K562 (cell line): Measurements from ENCODE around the gene CD19. TPM values are rescaled to one million over a fixed set of nuclear protein-coding genes. Genes with fewer than 3 reads are reported as not detected.

Source experiments
- ATAC-seq: fragments of 200-7000 bp; cut with Tn5 transposase; 3 replicates; pipeline ENCODE4 v1.9.1; 2020; ENCODE audit warnings: moderate library complexity
- BruUV-seq: library from RNA; stranded (reverse); fragments of 400-500 nt; replicated peaks from 2 replicates; lab custom pipeline; 2021; lab: Mats Ljungman, UMichigan
- CTCF ChIA-PET: fragments of 300-600 bp; formaldehyde crosslinking; extraction: SDS; loops from one replicate; lab custom pipeline; 2021; ENCODE audit warnings: low intra/inter-chr PET ratio; lab: Yijun Ruan, JAX
- POLR2A ChIA-PET: fragments of 300-600, 350-650 bp; sonication (Branson Sonifier 250); formaldehyde crosslinking; extraction: SDS; loops from one replicate; lab custom pipeline; 2021; ENCODE audit warnings: antibody characterized with exemption, inconsistent platforms; lab: Yijun Ruan, JAX
- DNase-seq, 4 experiments: peaks; one replicate each; pipeline versions ENCODE4 v3.0.0 to v3.0.0-alpha.2; 2011 to 2018; ENCODE audit warnings: low spot score in 3 of 4, mixed read lengths in 3 of 4; ENCODE audit errors: extremely low read depth in 1 of 4
- FAIRE-seq: peaks from 2 replicates; lab custom pipeline; 2011; peaks lifted over from hg19 to GRCh38; lab: Jason Lieb, UNC
- H2AFZ ChIP-seq: 2 replicates; pipeline ENCODE4 v1.6.0; 2011; ENCODE audit warnings: low read depth, low read length, control low read depth, inconsistent platforms
- H3K27ac ChIP-seq: fragments of 200-600 bp; 3 replicates; pipeline ENCODE4 v1.8.0; 2011; ENCODE audit warnings: low read depth, mild to moderate bottlenecking, control low read depth, inconsistent platforms, low read length, moderate library complexity, mixed read lengths; ENCODE audit errors: extremely low read depth
- H3K27me3 ChIP-seq, 2 experiments: fragments of 300-600 bp in 1 of 2; 2 replicates in 1 of 2; 3 replicates in 1 of 2; pipeline versions ENCODE4 v1.6.0 to v1.8.0; 2011; ENCODE audit warnings: inconsistent platforms in 2 of 2, low read length in 2 of 2, mild to moderate bottlenecking in 1 of 2, mixed read lengths in 1 of 2, moderate library complexity in 1 of 2; ENCODE audit not compliant: control insufficient read depth in 2 of 2, insufficient read depth in 2 of 2
- H3K36me3 ChIP-seq: fragments of 300-600 bp; 3 replicates; pipeline ENCODE4 v1.8.0; 2011; ENCODE audit warnings: mild to moderate bottlenecking, low read length, inconsistent platforms; ENCODE audit not compliant: control insufficient read depth, insufficient read depth
- H3K4me1 ChIP-seq, 2 experiments: fragments of 200-600 bp in 1 of 2; replicated peaks in 1 of 2; 2 replicates in 1 of 2; 3 replicates in 1 of 2; pipeline versions ENCODE4 v1.5.1 to v1.8.0; 2011; ENCODE audit warnings: inconsistent platforms in 2 of 2, low read length in 2 of 2, mild to moderate bottlenecking in 1 of 2, mixed read lengths in 1 of 2, moderate library complexity in 1 of 2; ENCODE audit not compliant: control insufficient read depth in 2 of 2, insufficient read depth in 2 of 2
- H3K4me2 ChIP-seq: 2 replicates; pipeline ENCODE4 v1.6.1; 2011; ENCODE audit warnings: low read length, control low read depth, inconsistent platforms, mixed read lengths; ENCODE audit not compliant: insufficient read depth
- H3K4me3 ChIP-seq: fragments of 200-600 bp; sonication (generic), shearing (Covaris generic); 2 replicates; pipeline ENCODE4 v1.5.1; 2016; ENCODE audit warnings: control low read depth, inconsistent platforms
- H3K79me2 ChIP-seq: fragments of 200-600 bp; 3 replicates; pipeline ENCODE4 v1.8.0; 2011; ENCODE audit warnings: low read length, inconsistent platforms; ENCODE audit not compliant: control insufficient read depth, insufficient read depth
- H3K9ac ChIP-seq, 2 experiments: 2 replicates each; pipeline versions ENCODE4 v1.6.0 to v1.6.1; 2011; ENCODE audit warnings: low read depth in 2 of 2, low read length in 2 of 2, control low read depth in 1 of 2, inconsistent platforms in 1 of 2, mild to moderate bottlenecking in 1 of 2, mixed read lengths in 1 of 2; ENCODE audit not compliant: insufficient read depth in 1 of 2
- H3K9me1 ChIP-seq: one replicate; pipeline ENCODE4 v1.6.0; 2011; ENCODE audit warnings: inconsistent platforms, mild to moderate bottlenecking, low read length, moderate library complexity; ENCODE audit not compliant: control insufficient read depth, insufficient read depth
- H3K9me3 ChIP-seq: replicated peaks from 2 replicates; pipeline ENCODE4 v1.5.1; 2011; ENCODE audit warnings: low read depth, low read length, inconsistent platforms; ENCODE audit not compliant: control insufficient read depth, insufficient read depth
- H4K20me1 ChIP-seq: replicated peaks from 2 replicates; pipeline ENCODE4 v1.6.1; 2011; ENCODE audit warnings: low read length, inconsistent platforms, mixed read lengths; ENCODE audit not compliant: control insufficient read depth, insufficient read depth
- CLOCK ChIP-seq: fragments of 250-450 bp; sonication (Bioruptor Pico); IDR thresholded peaks from 2 replicates; pipeline ENCODE4 v1.4.0; 2020; ENCODE audit warnings: mild to moderate bottlenecking, moderate library complexity, borderline replicate concordance
- ELF2 ChIP-seq: fragments of 250-450 bp; sonication (Bioruptor Pico); IDR thresholded peaks from 2 replicates; pipeline ENCODE4 v1.5.0; 2021; ENCODE audit warnings: mild to moderate bottlenecking
- LCOR ChIP-seq: sonication (generic); formaldehyde crosslinking; IDR thresholded peaks from 2 replicates; pipeline ENCODE4 v1.8.0; 2022; ENCODE audit warnings: mild to moderate bottlenecking, missing genetic modification reagents
- MCM2 ChIP-seq: fragments of 450-650 bp; IDR thresholded peaks from 2 replicates; pipeline ENCODE4 v1.6.1; 2017; ENCODE audit warnings: low read depth, mild to moderate bottlenecking
- NONO ChIP-seq, 2 experiments: fragments of 200-400 bp in 1 of 2; fragments of 450-650 bp in 1 of 2; formaldehyde crosslinking in 1 of 2; IDR thresholded peaks; 2 replicates each; pipeline ENCODE4 v1.6.1; 2017; ENCODE audit warnings: low read depth in 2 of 2, mild to moderate bottlenecking in 2 of 2, moderate library complexity in 2 of 2, low read length in 1 of 2
- POLR2A ChIP-seq: fragments of 450-650 bp; conservative IDR thresholded peaks from 2 replicates; pipeline ENCODE4 v1.6.1; 2016
- RREB1 ChIP-seq: fragments of 250-450 bp; sonication (Bioruptor Pico); IDR thresholded peaks from 2 replicates; pipeline ENCODE4 v1.4.0; 2020
- SUPT5H ChIP-seq: fragments of 450-650 bp; IDR thresholded peaks from 2 replicates; pipeline ENCODE4 v1.6.1; 2016
- ZKSCAN8 ChIP-seq: fragments of 200-800 bp; sonication (Bioruptor generic); IDR thresholded peaks from 2 replicates; pipeline ENCODE4 v1.6.1; 2016; ENCODE audit warnings: missing genetic modification characterization, missing compliant biosample characterization
- ZNF121 ChIP-seq: sonication (generic); formaldehyde crosslinking; conservative IDR thresholded peaks from 2 replicates; pipeline ENCODE4 v1.8.0; 2022; ENCODE audit warnings: missing genetic modification reagents
- ZNF696 ChIP-seq: fragments of 250-450 bp; sonication (Bioruptor Pico); conservative IDR thresholded peaks from 2 replicates; pipeline ENCODE4 v1.4.0; 2020; ENCODE audit warnings: mild to moderate bottlenecking, moderate library complexity
- ZNF717 ChIP-seq: fragments of 250-450 bp; sonication (Bioruptor Pico); IDR thresholded peaks from 2 replicates; pipeline ENCODE4 v1.5.0; 2021
- WGBS: fragments of 100-300 bp; shearing (Covaris generic); methylation state at CpG from one replicate; pipeline ENCODE4 v1.1.6; 2016; ENCODE audit warnings: low coverage, mixed read lengths; ENCODE audit not compliant: insufficient coverage; ENCODE audit errors: missing lambda C conversion rate; 5-methylcytosine and 5-hydroxymethylcytosine counted together
- in situ Hi-C: fragments of 300-500 bp; cut with MboI; formaldehyde crosslinking; loops from 4 replicates; pipeline ENCODE4 v1.15.0; 2018; ENCODE audit warnings: inconsistent platforms, mixed read lengths
- intact Hi-C: fragments of 100-400 bp; cut with micrococcal nuclease; formaldehyde crosslinking; loops from 2 replicates; pipeline ENCODE4 v1.14.2; 2022
- polyA plus RNA-seq, 8 experiments: library from polyadenylated mRNA; depleted of rRNA in 4 of 8; stranded (reverse) in 5 of 8; unstranded in 3 of 8; fragments of >200 nt; fragmentation: Nextera tagmentation in 2 of 8; fragmentation: Illumina TruSeq in 1 of 8; extraction: Ambion mirVana in 2 of 8; extraction: Trizol in 1 of 8; gene quantifications; 2 replicates each; pipeline versions ENCODE4 v1.2.1 to v1.2.3, GENCODE V29; 2011 to 2014; ENCODE audit warnings: inconsistent platforms in 1 of 8, missing spikeins in 1 of 8
- total RNA-seq, 7 experiments: library from RNA; depleted of rRNA in 6 of 7; stranded (reverse); fragments of >200 nt in 6 of 7; fragmentation: Illumina TruSeq in 2 of 7; extraction: Trizol in 2 of 7; gene quantifications; 2 replicates each; pipeline versions ENCODE4 v1.2.1 to v1.2.3, GENCODE V29; 2011 to 2021; ENCODE audit warnings: low replicate concordance in 1 of 7
- TF ChIP-seq, protein P1 (sequence below): fragments of 250-450 bp; sonication (Bioruptor Pico); IDR thresholded peaks from 2 replicates; pipeline ENCODE4 v1.9.0; 2021; ENCODE audit warnings: mild to moderate bottlenecking, inconsistent platforms

CD19 gene
- total and polyA plus RNA-seq, 9 of the 15 experiments (the other 6 are each of a cell fraction or from before 2014, with no cell fraction given) = 0.27 to 3.7 (median 2.0) TPM; not detected in 1

DNA sequence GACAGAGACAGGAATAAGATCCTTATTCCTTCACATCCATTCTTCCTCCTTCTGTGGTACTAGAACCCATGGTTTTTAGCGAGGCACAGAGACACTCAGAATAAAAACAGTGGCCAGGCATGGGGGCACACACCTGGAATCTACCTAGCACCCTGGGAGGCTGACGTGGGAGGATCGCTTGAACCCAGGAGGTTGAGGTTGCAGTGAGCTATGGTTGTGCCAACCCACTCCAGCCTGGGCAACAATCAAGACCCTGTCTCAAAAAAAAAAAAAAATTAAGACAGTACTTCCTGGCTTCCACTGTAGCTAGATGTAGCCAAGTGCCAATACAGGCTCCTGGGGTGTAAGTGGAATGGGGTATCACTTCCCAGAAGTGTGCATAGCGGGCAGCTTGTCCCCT is 35.4 kb downstream of the CD19 start:
- Histone ChIP-seq H3K4me1 (no peaks in the 10 kb centered on the region), H4K20me1 (no peaks in the 10 kb centered on the region), H2AFZ (no peak overlapping the region), H3K9me3 (no peaks in the 10 kb centered on the region), H3K36me3 (peaks cover 33% of the 10 kb centered on the region; the same call in 2 of the 3 replicates), H3K27me3 (no peaks in the 10 kb centered on the region), H3K4me3 (no peak overlapping the region), H3K79me2 (no peaks in the 10 kb centered on the region), H3K4me2 (no peak overlapping the region), H3K27ac (no peak overlapping the region), H3K9me1 (no peaks in the 10 kb centered on the region), H3K9ac (peak overlapping the region in 1 of 2 experiments; percentile 54; a peak in 1 of 4 replicates)
- BruUV-seq = no TSS peak
- DNase-seq (no peak), FAIRE-seq (no peak), ATAC-seq (no peak)
- WGBS = 50% methylated on average over 4 of the region's 4 CpGs
- ChIA-PET CTCF (no interaction called here), POLR2A (interaction anchor here (1.0 kb wide), 1 partner anchor 11 kb away, joined by 3 read pairs; no protein-coding TSS in a partner anchor)
- in situ Hi-C loops (loop anchor here (25.0 kb wide), 1 partner anchor 305 kb away; no protein-coding TSS in a partner anchor), intact Hi-C loops (no loop called here)
- TF ChIP-seq MCM2 = no peak
- no peak for TF ChIP-seq RREB1 (CRISPR knock-in tag)
- TF ChIP-seq ZKSCAN8 (CRISPR knock-in tag) = no peak
- TF ChIP-seq POLR2A = peak; percentile 48
- TF ChIP-seq ZNF121 (CRISPR knock-in tag) = peak; percentile 81
- no peak for TF ChIP-seq NONO (IDR thresholded peaks at IDR 0.05; ENCODE audit: low read depth in 2 of 2, low read length in 1 of 2)
- peak; percentile 56 for TF ChIP-seq SUPT5H
- no peak for TF ChIP-seq ZNF696
- no peak for TF ChIP-seq ELF2 (CRISPR knock-in tag)
- TF ChIP-seq, protein P1, sequence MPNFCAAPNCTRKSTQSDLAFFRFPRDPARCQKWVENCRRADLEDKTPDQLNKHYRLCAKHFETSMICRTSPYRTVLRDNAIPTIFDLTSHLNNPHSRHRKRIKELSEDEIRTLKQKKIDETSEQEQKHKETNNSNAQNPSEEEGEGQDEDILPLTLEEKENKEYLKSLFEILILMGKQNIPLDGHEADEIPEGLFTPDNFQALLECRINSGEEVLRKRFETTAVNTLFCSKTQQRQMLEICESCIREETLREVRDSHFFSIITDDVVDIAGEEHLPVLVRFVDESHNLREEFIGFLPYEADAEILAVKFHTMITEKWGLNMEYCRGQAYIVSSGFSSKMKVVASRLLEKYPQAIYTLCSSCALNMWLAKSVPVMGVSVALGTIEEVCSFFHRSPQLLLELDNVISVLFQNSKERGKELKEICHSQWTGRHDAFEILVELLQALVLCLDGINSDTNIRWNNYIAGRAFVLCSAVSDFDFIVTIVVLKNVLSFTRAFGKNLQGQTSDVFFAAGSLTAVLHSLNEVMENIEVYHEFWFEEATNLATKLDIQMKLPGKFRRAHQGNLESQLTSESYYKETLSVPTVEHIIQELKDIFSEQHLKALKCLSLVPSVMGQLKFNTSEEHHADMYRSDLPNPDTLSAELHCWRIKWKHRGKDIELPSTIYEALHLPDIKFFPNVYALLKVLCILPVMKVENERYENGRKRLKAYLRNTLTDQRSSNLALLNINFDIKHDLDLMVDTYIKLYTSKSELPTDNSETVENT = no peak
- TF ChIP-seq CLOCK (CRISPR knock-in tag) = no peak
- TF ChIP-seq ZNF717 = no peak
- TF ChIP-seq LCOR (CRISPR knock-in tag) = no peak
